Upper lobe of left lung (tissue), 4 donors: ENCODE measurements around the gene LSM3.

Source experiments
- CTCF ChIP-seq, 6 experiments: fragments of 450-650 bp in 4 of 6; fragments of 200-600 bp in 2 of 6; sonication (generic) in 2 of 6; IDR thresholded peaks; one replicate each; pipeline ENCODE4 v1.5.1; 2016 to 2019; ENCODE audit warnings: antibody characterized with exemption in 6 of 6
- EP300 ChIP-seq, 4 donors: sonication (generic); formaldehyde crosslinking; IDR thresholded peaks; one replicate each; pipeline ENCODE4 v1.5.1; 2017; ENCODE audit warnings: antibody characterized with exemption in 4 of 4, control low read depth in 2 of 4
- POLR2A ChIP-seq, 4 donors: fragments of 450-650 bp; IDR thresholded peaks; one replicate each; pipeline ENCODE4 v1.5.1; 2016 to 2017; ENCODE audit warnings: antibody characterized with exemption in 4 of 4, mild to moderate bottlenecking in 2 of 4

DNA sequence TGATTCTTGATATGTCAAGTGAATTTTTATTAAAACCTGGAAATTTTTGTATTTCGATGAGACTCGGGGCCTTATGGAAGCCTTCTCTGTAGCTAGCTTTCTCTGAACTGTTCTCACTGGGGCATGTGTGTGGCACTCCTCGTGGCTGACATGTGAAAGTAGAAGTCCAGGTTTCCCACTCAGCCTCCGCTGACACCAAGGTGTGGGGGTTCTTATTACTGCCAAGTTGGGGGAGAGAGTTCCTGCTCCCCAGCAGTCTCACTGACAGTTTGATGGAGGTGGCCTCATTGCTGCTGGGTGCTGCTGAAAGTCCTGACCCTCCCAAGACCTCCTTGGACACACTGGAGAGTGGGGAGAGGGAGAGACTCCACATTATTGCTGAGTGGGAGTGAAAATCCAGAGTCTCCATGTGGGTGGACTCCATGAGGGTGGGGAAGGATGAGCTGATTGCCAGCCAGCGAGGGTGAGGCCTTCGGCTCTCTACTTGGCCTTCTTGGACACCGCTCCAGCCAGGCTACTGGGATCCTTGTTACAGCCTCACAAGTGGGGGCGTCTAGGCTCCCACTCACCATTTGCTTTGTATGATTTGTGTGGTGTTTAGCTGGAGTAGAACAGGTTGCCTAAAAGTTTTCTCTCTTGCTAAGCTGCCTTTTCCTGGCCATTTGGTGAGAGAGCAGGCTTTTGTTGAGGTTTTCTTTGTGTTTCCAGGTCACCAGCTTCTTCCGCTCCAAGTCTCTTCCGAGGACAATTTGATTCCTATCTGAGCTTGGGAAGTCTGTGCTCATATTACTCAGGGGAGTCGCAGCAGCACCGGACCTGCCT is 64.1 kb downstream of the LSM3 start:
- TF ChIP-seq CTCF (IDR thresholded peaks at IDR 0.05): no peak
- no peak for TF ChIP-seq POLR2A (IDR thresholded peaks at IDR 0.05)
- TF ChIP-seq EP300 (IDR thresholded peaks at IDR 0.05): no peak
